A375 (cell line): Measurements from ENCODE around the gene TPCN2. TPM values are rescaled to one million over a fixed set of nuclear protein-coding genes. Genes with fewer than 3 reads are reported as not detected.

ENCODE experiments used
- small RNA-seq: library from RNA; depleted of rRNA; stranded (forward); fragments of <200 nt; gene quantifications from one replicate; pipeline ENCODE3, GENCODE V24; 2014
- total RNA-seq: library from RNA; depleted of rRNA; stranded (reverse); fragments of >200 nt; shearing (Covaris generic); gene quantifications from 2 replicates; pipeline ENCODE4 v1.2.3, GENCODE V29; 2014; rRNA removed

The TPCN2 gene
- 7.1 and 7.3 TPM in 2 replicates for total RNA-seq

DNA sequence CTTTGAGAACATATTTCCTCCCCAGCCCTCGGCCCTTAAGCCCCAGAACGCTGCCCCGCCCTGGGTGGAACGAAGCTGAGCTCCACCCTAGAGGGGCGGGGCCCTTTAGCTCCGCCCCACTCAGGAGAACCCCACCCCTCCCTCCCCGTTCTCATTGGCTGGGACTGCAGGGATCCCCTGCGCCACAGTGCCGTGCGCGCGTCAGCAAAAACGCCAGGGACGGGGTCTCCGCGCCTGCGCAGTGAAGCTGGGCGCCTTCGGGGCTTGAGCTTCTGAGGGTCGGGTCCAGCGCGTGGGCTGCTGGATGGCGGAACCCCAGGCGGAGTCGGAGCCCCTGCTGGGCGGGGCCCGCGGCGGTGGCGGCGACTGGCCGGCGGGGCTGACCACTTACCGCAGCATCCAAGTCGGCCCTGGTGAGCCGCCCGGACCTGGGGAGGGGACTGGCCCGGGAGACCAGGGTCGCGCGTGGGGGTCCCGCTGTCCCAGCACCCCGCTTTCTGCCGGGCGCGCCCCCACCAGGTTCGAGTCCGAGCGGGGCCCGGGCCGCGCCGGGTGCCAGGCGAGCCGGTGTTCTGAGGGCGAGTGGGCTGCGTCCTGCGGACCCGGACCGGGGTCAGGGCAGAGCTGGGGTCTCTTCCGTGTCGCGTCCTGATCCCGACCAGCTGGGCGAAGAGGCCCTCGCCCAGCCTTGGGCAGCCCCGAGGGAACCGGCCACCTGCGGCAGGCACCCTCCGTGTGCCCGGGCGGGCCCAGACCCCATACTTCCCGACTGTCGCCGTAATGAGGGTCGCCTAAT, at the start of gene TPCN2:
Gene TPCN2 (plus strand): TSS at position 239 of the 796 bp plus-strand sequence. CDS start 66 bp downstream, at position 305.

DNA sequence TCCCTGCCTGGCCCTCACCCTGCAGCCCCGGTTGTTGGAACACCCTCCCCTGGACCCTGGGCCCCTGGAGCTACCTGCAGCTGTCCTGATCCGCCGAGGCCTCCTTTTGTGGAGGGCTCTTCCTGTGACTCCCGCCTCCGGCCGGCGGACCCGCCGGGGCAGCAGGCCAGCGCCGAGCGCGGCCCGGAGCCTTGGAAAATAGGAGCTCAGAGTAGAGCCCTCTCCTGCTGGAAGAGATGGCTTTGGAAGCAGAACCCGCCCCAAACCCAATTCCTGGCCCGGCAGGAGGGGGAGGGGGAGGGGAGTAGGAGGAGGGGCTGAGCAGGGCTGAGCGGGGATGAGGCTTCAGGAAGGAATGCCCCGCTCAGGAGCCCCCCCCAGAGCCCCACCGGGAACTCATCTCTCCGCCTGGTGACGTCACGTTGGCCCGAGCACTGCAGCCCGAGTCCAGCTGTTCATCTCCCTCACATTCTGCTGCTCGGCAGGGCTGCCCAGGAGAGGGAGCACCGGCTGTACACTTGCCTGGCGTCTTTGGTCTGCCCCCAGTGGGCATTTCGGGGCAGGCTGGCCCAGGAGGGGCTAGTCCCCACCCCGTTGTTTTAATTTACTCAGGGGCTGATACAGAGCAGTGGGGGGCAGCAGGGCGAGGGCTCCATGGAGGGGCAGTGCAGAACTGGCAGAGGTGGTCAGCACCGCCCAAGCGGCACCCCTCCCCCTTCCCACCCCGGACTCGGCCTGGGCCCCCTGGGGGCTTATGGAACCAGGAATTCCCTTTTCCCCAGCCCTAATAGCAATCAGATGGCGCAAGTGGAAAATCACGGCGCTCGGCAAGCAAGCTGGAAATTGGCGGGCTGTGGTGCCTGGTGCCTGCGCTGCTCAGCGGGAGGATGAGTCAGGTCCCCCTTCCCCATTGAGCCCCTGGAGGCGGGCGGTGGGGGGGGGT, 35.5 kb upstream of the TPCN2 start, which contains the start of gene MRGPRF:
Gene MRGPRF (minus strand): TSS at position 238 of the 943 bp plus-strand sequence. CDS start 3,345 bp downstream, outside the sequence.

DNA sequence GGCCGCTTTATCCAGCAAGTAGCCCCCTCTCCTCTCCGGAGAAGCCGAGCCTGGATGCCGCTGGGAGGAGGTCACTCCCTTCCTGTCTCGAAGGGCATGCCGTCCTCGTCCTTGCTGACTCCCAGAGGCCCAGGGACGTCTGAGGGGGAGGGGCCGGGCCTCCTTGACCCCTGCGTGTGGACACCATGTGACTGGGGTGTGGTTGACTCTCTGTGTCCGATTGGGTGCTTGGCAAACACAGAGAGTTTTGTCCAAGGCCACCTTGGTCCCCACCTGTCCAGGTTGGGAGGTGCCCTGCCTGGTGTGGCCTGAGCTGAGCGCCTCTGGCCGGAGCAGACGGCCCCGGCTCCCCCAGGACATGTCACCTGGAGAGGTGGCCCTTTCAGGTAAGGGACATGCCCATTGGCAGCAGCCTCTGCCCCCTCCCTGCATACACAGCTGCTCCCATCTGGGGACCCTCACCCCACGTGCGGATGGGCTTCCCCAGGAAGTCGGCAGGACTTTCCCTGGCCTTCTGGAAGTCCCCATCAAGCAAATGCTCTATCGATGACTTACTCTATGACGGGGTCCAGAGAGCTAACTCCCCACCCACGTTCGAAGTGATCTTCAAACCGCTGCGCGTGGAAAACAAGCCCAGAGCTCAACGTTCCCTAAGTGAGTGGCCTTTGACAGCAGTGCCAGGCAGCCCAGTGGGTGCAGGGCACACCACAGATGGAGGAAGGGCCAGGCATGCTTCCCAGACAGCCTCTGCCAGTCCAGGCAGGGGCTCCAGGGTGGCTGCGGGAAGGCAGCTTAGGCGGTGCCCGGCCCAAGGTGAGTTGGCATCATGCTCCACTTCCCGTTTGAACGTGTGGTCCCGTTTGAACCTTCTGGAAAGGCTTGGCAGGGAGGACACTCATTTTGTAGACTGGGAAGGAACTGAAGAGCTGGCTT, 106.8 kb downstream of the TPCN2 start, which contains the start of gene SMIM38:
Gene SMIM38 (plus strand): TSS at position 634 of the 933 bp plus-strand sequence. CDS start 1,912 bp downstream, outside the sequence.

Small RNAs within 50 kb of the gene (small RNA-seq; reads per million reads assigned to genes)
- not detected for gene MIR3164

Other genes with a start within 250 kb of the TPCN2 start
- 11.8 and 12.2 TPM in 2 replicates for gene CPT1A, start 207.0 kb upstream of the TPCN2 start, total RNA-seq
- gene MRPL21, start 145.1 kb upstream of the TPCN2 start, total RNA-seq = 122 and 149 TPM in 2 replicates
- 15.4 and 16.1 TPM in 2 replicates for gene IGHMBP2, start 145.0 kb upstream of the TPCN2 start, total RNA-seq
- not detected in 2 replicates for gene MRGPRD, start 67.9 kb upstream of the TPCN2 start, total RNA-seq
- gene MRGPRF, start 35.7 kb upstream of the TPCN2 start, total RNA-seq = 0.15 TPM in 1 of 2 replicates, not detected in the other
- gene SMIM38, start 107.0 kb downstream of the TPCN2 start, total RNA-seq = 0.30 and 0.66 TPM in 2 replicates
- gene MYEOV, start 245.2 kb downstream of the TPCN2 start, total RNA-seq = 18.6 and 24.8 TPM in 2 replicates